Prostate gland (tissue), 2 donors: Measurements from ENCODE around the gene FBXO30.

Experiments used
- POLR2A ChIP-seq: fragments of 450-650 bp; IDR thresholded peaks from one replicate; pipeline ENCODE4 v1.6.1; 2016; ENCODE audit warnings: antibody characterized with exemption, mild to moderate bottlenecking
- POLR2AphosphoS5 ChIP-seq: sonication (generic); formaldehyde crosslinking; IDR thresholded peaks from one replicate; pipeline ENCODE4 v1.6.1; 2017; ENCODE audit warnings: antibody characterized with exemption
- TF ChIP-seq, protein P1 (sequence below), 4 experiments: fragments of 200-600 bp in 2 of 4; fragments of 450-650 bp in 2 of 4; sonication (generic) in 2 of 4; IDR thresholded peaks; 1 replicate in 3 of 4; 2 replicates in 1 of 4; pipeline ENCODE4 v1.5.1; 2016 to 2019; ENCODE audit warnings: antibody characterized with exemption in 4 of 4, mild to moderate bottlenecking in 2 of 4, moderate library complexity in 2 of 4

DNA sequence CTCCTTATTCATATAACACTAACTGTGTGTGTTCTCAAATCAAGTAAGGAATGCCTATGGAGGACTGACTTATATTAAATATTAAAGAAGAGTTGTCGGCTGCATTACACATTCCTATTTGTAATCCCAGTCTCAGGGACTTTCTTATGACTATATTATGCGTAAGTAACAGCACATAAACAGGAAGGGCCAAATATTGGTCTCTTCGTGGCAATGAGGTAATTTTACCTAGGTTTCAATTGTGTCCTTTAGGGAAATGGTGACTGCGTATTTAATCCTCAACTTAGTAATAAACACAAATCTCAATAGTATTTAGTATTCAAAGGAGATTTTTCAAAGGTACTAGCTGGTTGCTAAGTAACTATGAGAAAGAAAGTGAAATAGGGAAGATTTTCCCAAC, 56.5 kb downstream of the FBXO30 start:
- TF ChIP-seq, protein P1, sequence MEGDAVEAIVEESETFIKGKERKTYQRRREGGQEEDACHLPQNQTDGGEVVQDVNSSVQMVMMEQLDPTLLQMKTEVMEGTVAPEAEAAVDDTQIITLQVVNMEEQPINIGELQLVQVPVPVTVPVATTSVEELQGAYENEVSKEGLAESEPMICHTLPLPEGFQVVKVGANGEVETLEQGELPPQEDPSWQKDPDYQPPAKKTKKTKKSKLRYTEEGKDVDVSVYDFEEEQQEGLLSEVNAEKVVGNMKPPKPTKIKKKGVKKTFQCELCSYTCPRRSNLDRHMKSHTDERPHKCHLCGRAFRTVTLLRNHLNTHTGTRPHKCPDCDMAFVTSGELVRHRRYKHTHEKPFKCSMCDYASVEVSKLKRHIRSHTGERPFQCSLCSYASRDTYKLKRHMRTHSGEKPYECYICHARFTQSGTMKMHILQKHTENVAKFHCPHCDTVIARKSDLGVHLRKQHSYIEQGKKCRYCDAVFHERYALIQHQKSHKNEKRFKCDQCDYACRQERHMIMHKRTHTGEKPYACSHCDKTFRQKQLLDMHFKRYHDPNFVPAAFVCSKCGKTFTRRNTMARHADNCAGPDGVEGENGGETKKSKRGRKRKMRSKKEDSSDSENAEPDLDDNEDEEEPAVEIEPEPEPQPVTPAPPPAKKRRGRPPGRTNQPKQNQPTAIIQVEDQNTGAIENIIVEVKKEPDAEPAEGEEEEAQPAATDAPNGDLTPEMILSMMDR (IDR thresholded peaks at IDR 0.05), result no peak
- TF ChIP-seq POLR2A, result no peak
- TF ChIP-seq POLR2AphosphoS5, result no peak
